HK-2 (cell line): ENCODE results near the gene HTT-AS.
"Not testable (repeated sequence)": the region's sequence is repeated elsewhere in the genome, so short reads cannot be mapped to it uniquely, and the experiment has no call there.

Experiments
- DNase-seq: peaks from one replicate; pipeline ENCODE4 v3.0.0-alpha.2; 2018; ENCODE audit not compliant: unreplicated experiment

Gene HTT-AS

DNA sequence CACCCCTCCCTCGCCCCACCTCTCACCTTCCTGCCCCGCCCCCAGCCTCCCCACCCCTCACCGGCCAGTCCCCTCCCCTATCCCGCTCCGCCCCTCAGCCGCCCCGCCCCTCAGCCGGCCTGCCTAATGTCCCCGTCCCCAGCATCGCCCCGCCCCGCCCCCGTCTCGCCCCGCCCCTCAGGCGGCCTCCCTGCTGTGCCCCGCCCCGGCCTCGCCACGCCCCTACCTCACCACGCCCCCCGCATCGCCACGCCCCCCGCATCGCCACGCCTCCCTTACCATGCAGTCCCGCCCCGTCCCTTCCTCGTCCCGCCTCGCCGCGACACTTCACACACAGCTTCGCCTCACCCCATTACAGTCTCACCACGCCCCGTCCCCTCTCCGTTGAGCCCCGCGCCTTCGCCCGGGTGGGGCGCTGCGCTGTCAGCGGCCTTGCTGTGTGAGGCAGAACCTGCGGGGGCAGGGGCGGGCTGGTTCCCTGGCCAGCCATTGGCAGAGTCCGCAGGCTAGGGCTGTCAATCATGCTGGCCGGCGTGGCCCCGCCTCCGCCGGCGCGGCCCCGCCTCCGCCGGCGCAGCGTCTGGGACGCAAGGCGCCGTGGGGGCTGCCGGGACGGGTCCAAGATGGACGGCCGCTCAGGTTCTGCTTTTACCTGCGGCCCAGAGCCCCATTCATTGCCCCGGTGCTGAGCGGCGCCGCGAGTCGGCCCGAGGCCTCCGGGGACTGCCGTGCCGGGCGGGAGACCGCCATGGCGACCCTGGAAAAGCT lies at the start of gene HTT-AS, which contains the start of gene HTT:
HTT-AS (minus strand) TSS at position 461 of the 768 bp plus-strand sequence.
HTT (plus strand) TSS at position 604 of the 768 bp plus-strand sequence; CDS start at position 749, 145 bp downstream.
- DNase-seq = peak; percentile 100

DNA sequence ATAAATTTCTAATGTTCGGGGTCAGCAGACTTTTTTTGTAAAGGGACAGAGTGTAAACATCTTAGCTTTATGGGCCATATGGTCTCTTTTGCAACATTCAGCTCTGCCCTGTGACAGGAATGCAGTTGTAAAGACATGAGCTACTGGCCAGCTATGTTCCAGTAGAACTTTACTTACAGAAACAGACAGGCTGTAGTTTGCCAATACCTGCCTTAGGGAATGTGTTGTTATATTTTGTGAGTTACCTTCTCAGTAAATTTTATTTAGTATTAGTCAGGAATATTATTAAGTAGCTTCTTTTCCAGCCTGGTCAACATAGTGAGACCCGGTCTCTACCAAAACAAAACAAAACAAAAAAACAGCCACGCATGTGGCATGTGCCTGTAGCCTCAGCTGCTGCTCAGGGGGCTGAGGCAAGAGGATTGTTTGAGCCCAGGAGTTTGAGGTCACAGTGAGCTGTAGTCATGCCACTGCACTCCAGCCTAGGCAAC lies 48.9 kb upstream of the HTT-AS start:
- DNase-seq = no peak

DNA sequence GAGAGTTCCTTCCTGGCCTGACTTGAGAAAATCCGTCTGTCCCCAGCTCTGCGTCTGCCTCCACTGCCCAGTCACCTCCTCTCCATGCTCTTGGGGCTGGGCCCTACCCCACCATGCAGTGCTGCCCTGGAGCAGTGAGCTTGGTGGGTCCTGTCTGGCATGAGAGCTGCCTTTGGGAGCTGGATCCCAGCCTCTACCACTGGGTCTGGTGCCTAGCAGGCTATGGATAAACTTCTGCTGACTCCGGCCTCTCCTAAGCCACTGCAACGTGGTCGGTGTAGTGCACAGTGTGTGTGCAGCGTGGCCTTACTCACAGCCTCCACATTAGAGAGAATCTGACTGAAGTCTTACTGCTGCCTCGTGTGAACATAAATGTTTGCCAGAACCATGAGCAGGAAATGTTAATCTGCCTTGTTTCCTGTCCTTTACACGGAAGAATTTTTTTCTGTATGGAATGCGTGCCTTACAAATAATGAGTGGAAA lies 47.8 kb upstream of the HTT-AS start:
- no peak for DNase-seq

DNA sequence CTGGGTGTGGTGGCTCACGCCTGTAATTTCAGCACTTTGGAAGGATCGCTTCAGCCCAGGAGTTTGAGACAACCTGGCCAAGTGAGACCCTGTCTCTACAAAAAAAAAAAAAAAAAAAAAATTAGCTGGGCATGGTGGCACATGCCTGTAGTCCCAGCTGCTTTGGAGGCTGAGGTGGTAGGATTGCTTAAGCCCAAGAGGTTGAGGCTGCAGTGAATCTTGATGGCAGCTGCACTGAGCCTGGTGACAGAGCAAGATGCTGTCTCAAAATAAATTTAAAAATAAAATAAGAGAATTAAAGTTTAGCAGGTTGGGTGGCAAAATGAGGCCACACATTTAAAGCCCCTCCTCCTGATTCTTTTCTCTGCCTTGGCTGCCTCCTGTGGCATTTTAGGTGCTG lies 47.3 kb upstream of the HTT-AS start:
- no peak for DNase-seq

DNA sequence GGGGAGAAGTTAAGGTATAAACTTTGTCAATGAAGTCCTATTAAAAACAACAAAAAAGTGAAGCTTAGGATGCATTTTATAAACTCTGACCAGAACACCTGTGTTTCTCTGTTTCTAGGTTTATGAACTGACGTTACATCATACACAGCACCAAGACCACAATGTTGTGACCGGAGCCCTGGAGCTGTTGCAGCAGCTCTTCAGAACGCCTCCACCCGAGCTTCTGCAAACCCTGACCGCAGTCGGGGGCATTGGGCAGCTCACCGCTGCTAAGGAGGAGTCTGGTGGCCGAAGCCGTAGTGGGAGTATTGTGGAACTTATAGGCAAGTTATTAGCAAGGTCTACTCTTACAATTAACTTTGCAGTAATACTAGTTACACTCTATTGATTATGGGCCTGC lies 46.8 kb upstream of the HTT-AS start:
- no peak for DNase-seq

DNA sequence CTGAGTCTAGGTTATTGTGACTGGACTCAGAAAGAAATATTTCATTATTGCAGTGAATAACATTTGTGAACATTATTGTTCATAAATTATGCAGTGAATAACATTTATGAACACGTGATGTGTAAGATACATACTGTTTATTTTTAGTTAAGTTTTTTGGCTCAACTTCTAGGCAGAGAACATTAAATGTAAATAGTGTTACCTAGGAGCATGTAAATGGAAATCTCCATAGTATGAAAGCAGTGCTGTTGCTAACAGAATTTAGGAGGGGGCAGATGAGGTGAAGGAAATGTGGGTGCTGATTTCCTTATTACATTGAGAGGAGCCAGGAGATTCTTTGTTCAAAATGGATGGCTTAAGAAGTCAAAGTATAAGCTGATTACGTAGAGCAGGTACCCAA lies 45.1 kb upstream of the HTT-AS start:
- DNase-seq = no peak

DNA sequence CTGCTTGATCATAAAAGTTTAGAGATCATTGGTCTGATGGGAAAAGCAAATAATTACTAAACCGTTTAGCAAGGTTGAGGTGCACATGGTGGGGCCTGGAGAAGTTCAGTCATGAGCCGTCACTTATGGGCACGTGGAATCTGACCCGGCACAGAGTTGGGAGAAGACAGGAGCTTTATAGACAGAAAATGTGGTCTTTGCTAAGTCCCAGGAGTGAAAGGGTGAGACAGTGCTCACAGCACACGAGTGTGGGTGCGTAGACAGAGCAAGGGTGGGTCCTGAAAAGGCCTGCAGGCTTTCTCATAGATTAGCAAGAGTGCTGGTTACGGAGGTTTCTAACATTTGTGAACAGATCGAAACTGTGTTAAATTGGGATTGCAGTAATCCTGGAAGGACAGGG lies 44.0 kb upstream of the HTT-AS start:
- no peak for DNase-seq

DNA sequence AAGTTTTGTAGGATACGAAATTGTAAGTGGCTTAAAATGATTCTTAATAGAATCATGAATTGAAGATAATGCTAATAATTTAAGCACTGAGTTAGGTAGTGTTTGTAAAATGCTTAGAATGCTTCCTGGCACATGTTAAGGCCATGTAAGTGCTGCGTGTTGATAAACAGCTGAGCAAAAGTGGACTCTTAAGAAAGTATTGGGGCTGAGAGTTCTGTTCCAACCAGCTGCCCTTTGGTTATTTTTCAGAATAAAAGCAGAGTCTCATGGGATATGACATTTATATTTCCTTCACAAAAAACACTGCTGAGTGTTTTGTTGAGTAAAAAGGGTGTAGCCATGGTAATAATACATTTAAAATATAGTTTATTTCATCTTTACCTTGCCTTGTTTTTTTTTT lies 42.6 kb upstream of the HTT-AS start:
- no peak for DNase-seq

DNA sequence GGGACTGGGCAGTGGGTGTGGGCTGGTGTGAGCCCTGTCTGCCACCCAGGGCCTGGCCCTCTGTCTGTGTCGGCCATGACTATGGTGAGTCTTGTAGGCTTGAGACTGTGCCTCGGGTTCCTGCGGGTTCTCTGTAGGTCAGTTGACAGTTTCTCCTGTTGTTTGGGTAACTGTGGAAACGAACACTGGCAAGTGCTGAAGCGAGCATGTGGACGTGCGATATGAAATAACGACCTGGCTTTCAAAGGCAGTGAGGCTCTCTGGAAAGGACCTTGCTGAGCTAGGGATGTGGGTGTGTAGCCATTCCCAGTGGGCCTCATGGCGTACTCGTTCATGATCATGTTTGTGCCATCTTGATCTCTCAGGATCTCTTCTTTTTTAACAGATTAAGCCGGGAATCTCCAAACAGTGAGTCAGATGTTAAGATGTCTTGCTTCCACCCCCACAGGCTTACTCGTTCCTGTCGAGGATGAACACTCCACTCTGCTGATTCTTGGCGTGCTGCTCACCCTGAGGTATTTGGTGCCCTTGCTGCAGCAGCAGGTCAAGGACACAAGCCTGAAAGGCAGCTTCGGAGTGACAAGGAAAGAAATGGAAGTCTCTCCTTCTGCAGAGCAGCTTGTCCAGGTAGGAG lies 41.4 kb upstream of the HTT-AS start:
- DNase-seq = peak; percentile 26

DNA sequence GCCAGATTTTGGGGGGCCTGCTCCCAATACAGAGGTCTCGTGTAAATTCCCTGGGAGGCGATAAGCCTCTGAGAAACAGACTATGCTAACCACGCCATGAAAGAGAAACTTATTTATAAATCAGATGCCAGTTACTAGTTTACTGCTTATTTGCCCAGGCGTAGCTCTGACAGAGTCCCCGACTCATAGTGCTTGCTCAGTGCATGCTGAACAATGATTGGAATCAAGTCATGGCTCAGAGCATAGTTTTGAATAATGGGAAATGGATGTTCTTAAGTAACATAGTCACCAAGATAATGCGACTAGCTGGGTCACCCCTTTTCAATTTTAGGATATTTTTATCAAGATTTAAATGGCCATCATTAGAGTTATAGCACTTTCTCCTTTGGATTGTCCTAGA lies 40.0 kb upstream of the HTT-AS start:
- DNase-seq = no peak

DNA sequence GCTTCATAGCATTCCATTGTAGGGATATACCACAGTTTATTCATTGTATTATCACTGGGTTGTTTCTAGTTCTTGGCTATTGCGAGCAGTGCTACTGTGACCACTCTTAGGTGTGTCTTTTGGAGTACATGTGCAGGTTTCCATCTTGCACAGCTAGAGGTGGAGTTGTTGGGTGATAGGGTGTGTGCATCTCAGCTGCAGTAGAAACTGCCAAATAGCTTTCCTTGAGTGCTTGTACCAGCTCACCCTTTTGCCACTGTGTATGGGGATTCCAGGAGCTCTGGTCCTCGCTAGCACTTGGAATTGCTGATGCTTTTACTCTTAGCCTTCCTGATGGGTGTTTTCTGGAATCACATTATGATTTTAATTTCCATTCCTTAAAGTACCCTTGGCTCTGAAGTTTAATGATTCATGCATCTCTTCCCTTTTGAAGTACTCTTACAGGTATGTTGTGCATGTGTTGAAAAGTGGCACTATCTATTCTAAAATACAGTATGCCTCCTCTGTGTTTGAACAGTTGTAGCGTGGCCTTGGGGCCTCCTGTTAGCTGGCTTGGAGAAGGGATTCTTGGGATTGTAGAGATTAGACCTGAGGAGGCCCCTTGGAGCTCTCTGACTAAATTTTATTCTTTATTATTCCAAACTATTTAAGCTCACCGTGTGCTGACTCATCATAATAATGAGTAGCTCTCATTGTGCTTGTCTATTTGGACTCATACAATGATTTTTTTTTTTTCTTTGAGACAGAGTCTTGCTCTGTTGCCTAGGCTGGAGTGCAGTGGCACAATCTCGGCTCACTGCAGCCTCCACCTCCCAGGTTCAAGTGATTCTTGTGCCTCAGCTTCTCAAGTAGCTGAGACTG lies 38.5 kb upstream of the HTT-AS start:
- DNase-seq = no peak

DNA sequence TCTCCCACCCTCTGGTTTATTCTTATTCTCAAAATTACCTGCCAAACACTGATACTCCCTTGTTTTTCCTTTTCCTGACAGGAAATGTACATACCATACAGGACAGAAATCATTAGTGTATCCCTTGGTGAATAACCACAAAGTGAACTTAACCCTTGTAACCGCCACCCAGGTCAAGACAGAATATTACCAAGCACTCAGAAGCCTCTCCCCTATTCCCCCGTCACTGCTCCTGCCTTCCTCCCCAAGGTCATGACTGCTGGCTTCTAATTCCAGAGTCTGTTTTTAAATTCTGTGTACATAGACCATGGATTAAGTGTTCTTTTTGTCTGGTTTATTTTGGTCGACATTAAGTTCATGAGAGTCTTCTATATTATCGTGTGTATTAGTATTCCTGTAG lies 37.9 kb upstream of the HTT-AS start:
- DNase-seq = no peak

DNA sequence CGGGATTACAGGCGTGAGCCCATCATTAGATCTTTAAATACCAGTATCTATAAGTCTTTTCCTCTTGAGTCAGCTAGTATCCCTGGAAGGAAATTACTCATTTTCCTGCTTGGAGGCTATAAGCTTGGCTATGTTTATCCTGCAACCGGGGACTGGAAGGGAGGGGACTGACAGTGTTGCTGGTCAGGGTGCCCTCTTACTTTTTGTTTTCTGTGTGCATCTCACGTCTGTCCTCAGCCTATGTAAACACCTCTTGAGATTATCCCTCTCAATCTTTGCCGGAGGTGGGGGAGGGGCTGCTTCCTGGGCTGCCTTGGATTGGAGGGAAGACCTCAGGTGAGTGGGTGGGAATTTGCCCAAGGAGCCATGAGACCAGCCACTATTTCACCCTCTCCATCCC lies 37.1 kb upstream of the HTT-AS start:
- DNase-seq = no peak

DNA sequence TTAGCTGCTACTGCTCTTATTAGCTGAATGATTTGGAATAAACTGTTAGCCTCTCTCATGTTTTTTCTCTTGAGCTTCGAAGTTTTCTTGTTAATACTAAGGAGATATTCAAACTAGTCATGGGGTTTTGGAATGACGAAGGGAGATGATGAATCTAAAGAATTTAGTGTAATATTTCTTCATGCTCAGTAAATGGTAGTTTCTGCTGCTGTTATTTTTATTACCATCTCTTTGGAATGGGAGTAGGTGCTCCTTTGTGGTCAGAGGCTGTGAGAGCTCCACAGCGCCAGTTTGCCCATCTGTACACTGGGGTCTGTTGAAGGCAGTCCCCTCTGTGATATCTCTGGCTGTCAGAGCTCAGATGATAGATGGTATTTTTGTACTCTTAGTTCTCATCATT lies 33.9 kb upstream of the HTT-AS start:
- no peak for DNase-seq

DNA sequence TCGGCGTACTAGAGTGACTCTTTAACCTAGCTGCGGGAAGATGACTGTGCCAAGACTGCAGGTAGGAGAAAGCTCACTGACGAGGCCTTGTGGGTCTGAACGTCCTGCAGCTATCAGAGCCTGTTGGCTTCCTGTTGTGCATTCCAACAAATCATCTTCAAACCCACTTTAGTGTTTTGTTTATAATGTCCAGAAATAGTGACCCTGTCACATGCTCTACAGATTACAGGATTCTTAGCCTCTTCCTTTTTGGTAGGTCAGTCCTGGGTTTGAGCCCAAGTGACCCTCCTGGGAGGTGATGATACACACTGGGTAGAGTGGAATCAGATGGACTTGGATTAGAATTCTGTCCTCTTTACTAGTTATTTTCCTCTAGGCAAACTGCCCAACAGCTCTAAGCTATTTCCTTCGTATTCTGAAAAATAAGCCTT lies 33.4 kb upstream of the HTT-AS start:
- DNase-seq = no peak

DNA sequence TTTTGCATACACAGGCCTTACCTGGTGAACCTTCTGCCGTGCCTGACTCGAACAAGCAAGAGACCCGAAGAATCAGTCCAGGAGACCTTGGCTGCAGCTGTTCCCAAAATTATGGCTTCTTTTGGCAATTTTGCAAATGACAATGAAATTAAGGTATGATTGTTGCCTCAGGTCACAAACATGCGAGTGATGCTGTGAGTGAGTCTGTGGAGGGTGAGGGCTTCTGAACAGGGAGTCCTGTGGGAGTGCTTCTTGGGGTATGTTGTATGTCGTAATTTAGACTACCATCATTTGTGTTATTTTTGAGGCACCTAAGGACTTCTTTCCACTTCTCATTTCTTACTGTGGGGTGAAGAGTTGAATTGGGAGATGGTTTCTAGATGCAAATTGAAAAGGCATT lies 32.9 kb upstream of the HTT-AS start:
- DNase-seq = no peak

DNA sequence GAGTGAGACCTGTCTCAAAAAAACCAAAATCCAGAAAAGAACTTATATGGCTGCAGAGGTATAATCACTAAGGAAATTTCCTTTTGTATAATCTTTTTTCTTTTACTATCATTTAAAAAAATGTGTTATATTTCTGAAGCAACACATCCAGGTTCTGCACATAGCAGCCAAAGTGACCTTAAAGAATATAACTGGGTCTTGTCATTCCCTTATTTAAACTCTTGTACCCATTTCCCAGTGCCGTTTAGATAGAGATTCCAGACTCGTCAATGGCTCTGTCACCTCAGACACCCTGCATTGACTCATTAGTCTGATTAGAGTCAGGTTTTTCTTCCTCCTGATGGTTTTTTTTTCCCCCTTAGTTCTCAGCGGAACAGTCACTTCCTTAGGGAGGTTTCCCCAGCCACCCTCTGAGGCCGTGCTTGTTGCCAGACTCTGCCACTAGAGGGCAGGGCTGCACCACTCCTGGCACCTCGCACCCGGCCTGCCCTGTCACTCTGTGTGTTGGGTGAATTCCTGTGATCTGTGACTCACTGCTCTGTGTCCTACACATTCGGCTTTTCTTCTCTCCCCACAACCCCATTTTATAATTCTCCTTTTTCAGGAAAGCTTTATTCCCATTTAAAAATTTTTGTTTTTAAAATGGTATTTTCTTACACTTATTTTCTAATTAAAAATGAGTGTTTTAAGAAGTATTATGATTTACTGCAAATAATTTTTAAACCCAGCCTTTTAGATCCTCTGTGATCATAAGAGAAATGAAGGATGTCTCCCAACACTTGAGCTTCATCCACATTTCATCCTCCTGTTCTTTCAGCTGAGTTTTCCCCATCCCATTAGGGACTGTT lies 32.2 kb upstream of the HTT-AS start:
- DNase-seq = peak; percentile 97

DNA sequence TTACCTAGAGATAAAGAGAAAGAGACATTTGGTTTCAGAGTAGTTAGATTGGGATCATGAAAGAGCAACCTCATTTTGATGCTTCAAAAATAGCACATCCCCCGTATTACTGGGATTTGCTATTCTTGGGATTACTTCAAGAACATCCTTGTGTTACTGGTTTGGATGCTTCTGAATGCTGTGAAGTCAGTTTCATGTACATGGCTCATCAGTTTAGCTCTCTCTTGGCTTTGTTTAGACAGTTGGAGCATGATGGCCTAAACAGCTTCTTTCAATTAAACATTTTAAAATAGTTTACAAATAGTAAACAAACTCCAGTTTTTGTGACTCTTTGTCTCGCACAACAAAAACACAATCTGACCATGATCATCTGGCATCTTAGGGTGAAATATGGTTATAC lies 24.0 kb upstream of the HTT-AS start:
- no peak for DNase-seq

DNA sequence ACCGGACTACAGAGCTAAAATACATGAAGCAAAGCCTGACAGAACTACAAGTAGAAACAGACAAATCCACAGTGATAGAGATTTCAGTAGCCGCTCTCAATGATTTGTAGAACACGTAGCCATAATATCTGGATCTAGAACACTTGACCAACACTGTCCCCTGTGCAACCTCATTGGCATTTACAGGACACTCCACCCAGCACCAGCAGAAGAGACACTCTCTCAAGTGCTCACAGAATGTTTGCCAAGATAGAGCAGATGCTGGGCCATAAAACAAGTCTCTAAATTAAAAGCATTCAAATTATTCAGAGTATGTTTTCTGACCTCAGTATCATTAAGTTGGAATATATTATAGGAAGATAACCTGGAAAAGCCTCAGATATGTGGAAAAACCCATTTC lies 21.9 kb upstream of the HTT-AS start:
- DNase-seq = no peak

DNA sequence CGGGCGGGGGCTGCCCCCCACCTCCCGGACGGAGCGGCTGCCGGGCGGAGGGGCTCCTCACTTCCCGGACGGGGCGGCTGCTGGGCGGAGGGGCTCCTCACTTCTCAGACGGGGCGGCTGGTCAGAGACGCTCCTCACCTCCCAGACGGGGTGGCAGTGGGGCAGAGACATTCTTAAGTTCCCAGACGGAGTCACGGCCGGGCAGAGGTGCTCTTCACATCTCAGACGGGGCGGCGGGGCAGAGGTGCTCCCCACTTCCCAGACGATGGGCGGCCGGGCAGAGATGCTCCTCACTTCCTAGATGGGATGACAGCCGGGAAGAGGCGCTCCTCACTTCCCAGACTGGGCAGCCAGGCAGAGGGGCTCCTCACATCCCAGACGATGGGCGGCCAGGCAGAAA lies 20.4 kb upstream of the HTT-AS start:
- DNase-seq = not testable (repeated sequence)

DNA sequence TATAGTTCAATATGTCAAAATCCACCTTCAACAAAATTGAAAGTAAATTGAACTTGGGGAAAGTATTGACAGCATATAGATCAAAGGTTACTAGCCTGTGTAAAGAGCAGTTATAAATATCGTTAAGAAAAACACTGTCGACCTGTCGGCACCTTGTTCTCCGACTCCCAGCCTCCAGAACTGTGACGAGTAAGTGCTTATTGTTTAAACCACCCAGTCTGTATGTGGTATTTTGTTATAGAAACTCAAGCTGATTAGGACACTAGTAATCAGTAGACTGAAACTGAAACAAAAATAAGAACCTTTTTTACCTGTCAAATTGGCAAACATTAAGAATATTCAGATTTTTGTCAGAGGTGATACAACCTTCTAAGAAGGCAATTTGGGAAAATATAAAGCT lies 17.1 kb upstream of the HTT-AS start:
- DNase-seq = no peak
